ENCODE measurements around the gene DYDC1. TPM values are rescaled to one million over a fixed set of nuclear protein-coding genes. Genes with fewer than 3 reads are reported as not detected.

Gene DYDC1
- not detected in 2 replicates for total RNA-seq

DNA sequence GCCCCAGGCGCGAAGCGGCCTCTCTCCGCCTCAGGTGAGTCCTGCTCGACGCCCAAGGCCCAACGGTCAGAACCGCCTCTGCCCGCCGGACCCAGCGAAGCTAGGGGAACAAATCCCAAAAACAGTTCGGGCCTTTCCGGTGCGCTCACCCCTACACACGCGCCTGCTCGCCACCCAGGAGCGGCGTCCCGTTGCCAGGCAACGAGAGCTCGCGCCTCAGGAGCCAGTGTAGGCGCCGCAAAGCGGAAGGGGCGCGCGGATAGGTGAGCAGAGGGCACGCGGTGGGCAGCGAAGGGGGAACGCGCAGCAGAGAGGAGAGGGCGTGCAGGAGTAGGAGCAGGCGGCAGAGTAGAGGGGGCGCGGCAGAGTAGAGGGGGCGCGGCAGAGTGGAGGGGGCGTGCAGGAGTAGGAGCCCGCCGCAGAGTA, at the start of gene DYDC1, which contains the start of gene DYDC2:
DYDC1 (minus strand) TSS at position 193 of the 426 bp plus-strand sequence. CDS start 4,154 bp downstream, outside the sequence.
DYDC2 (plus strand) TSS at position 219 of the 426 bp plus-strand sequence. CDS start 5,663 bp downstream, outside the sequence.

DNA sequence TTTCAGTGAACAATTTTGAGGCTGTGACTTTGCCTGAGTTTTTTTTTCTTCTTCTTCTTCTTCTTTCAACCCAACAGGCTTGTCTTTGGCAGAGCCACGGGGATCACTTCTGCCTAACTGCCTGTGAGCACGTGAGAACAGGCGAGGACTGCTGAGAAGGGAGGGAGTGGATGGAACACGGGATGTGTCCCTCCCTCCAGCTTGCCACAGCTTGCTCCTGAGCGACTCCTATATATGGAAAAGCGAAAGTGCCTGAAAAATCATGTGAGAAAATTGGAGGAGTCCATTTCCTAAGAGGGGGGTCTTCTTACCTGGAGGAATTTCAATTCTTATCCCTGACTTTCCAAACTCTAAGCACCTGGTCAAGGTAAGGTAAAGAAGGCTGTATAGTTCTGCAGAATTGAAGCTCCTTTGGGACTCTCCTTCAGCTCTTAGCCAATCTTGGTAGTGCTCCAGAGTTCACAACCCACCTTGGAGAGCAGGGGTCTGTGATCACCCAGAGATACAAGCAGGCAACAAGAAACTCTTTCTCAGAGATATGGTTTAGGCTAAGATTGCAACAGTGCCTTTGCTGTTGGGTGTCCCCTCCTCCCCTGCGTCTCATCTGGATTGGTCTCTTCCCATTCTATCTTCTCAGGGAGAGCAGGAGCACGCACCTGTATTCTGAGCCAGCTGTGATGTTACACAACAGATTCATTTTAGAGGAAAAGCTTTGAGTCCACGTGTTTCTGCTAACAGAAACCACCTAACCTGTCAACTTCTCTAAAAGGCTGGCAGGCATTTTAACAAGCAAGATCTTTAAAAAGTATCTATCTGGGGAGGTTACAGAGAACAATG, 66.9 kb downstream of the DYDC1 start, which contains the start of gene MAT1A:
MAT1A (minus strand) TSS at position 208 of the 837 bp plus-strand sequence. CDS start 235 bp downstream, outside the sequence.

Other genes with a start within 250 kb of the DYDC1 start
- gene PLAC9, start 224.0 kb downstream of the DYDC1 start, total RNA-seq, result 12.3 and 18.9 TPM in 2 replicates
- gene ANXA11, start 151.2 kb downstream of the DYDC1 start, total RNA-seq, result 52.5 and 82.4 TPM in 2 replicates
- gene MAT1A, start 67.1 kb downstream of the DYDC1 start, total RNA-seq, result not detected in 2 replicates
- gene DYDC2, start within 50 bp of the DYDC1 start, total RNA-seq, result not detected in 2 replicates
- gene PRXL2A, start 51.8 kb upstream of the DYDC1 start, total RNA-seq, result 3.6 and 4.9 TPM in 2 replicates
- gene TSPAN14, start 97.6 kb upstream of the DYDC1 start, total RNA-seq, result 7.4 and 12.0 TPM in 2 replicates
- not detected in 2 replicates for gene SH2D4B, start 181.1 kb upstream of the DYDC1 start, total RNA-seq

All from smooth muscle cell of bladder (primary cell).